SK-N-SH (cell line): ENCODE results near the gene FAM181A. TPM values are rescaled to one million over a fixed set of nuclear protein-coding genes. Genes with fewer than 3 reads are reported as not detected.

Experiments used
- CTCF ChIA-PET: fragments of 300-600, 350-600 bp; formaldehyde crosslinking; extraction: SDS; loops from one replicate; lab custom pipeline; 2021; lab: Yijun Ruan, JAX
- POLR2A ChIA-PET: fragments of 350-600 bp; sonication (Branson Sonifier 250); formaldehyde crosslinking; extraction: SDS; loops from one replicate; lab custom pipeline; 2020; ENCODE audit warnings: antibody characterized with exemption, inconsistent platforms; lab: Yijun Ruan, JAX
- DNase-seq: peaks from one replicate; pipeline ENCODE4 v3.0.0; 2012
- H2AFZ ChIP-seq: fragments of 200-600 bp; sonication (generic); 2 replicates; pipeline ENCODE4 v1.8.1; 2016; ENCODE audit warnings: antibody characterized with exemption, mild to moderate bottlenecking, low read depth
- H3F3A ChIP-seq: fragments of 200-600 bp; sonication (generic); replicated peaks from 2 replicates; pipeline ENCODE3; 2016; ENCODE audit warnings: antibody characterized with exemption, mild to moderate bottlenecking; ENCODE audit not compliant: insufficient read depth
- H3K27ac ChIP-seq, 2 experiments: fragments of 200-500 bp in 1 of 2; fragments of 200-600 bp in 1 of 2; sonication (Bioruptor generic) in 1 of 2; sonication (generic), shearing (Covaris generic) in 1 of 2; 2 replicates each; pipeline versions ENCODE4 v1.5.1 to v1.6.1; 2014 to 2016; ENCODE audit warnings: low read depth in 2 of 2, inconsistent platforms in 1 of 2, low read length in 1 of 2, mild to moderate bottlenecking in 1 of 2, mixed read lengths in 1 of 2
- H3K27me3 ChIP-seq: fragments of 200-600 bp; sonication (generic), shearing (Covaris generic); 2 replicates; pipeline ENCODE4 v1.6.1; 2016; ENCODE audit warnings: mixed run types; ENCODE audit not compliant: insufficient read depth
- H3K36me3 ChIP-seq, 2 experiments: fragments of 200-500 bp in 1 of 2; fragments of 200-600 bp in 1 of 2; sonication (Bioruptor generic) in 1 of 2; sonication (generic) in 1 of 2; replicated peaks in 1 of 2; 2 replicates each; pipeline versions ENCODE3 to v1.5.1; 2014 to 2016; ENCODE audit warnings: low read length in 1 of 2, mild to moderate bottlenecking in 1 of 2; ENCODE audit not compliant: insufficient read depth in 2 of 2, control insufficient read depth in 1 of 2
- H3K4me1 ChIP-seq, 2 experiments: fragments of 200-500 bp in 1 of 2; fragments of 200-600 bp in 1 of 2; sonication (Bioruptor generic) in 1 of 2; sonication (generic), shearing (Covaris generic) in 1 of 2; 2 replicates each; pipeline versions ENCODE4 v1.5.1 to v1.6.1; 2014 to 2016; ENCODE audit warnings: low read depth in 1 of 2, low read length in 1 of 2, mixed run types in 1 of 2; ENCODE audit not compliant: insufficient read depth in 2 of 2, control insufficient read depth in 1 of 2
- H3K4me2 ChIP-seq: fragments of 200-600 bp; sonication (generic), shearing (Covaris generic); 2 replicates; pipeline ENCODE4 v1.6.1; 2017; ENCODE audit warnings: mixed run types
- H3K4me3 ChIP-seq, 2 experiments: fragments of 200-500 bp in 1 of 2; fragments of 200-600 bp in 1 of 2; sonication (Bioruptor generic) in 1 of 2; sonication (generic), shearing (Covaris generic) in 1 of 2; 2 replicates each; pipeline versions ENCODE4 v1.5.1 to v1.8.1; 2014 to 2016; ENCODE audit warnings: low read depth in 2 of 2, inconsistent platforms in 1 of 2, low read length in 1 of 2, mild to moderate bottlenecking in 1 of 2, mixed read lengths in 1 of 2, moderate library complexity in 1 of 2
- H3K79me2 ChIP-seq: fragments of 200-600 bp; sonication (generic); 2 replicates; pipeline ENCODE4 v1.8.1; 2017; ENCODE audit warnings: mild to moderate bottlenecking; ENCODE audit not compliant: insufficient read depth
- H3K9ac ChIP-seq: fragments of 200-600 bp; sonication (generic); 2 replicates; pipeline ENCODE4 v1.6.1; 2017; ENCODE audit warnings: mixed run types
- H3K9me2 ChIP-seq: fragments of 200-600 bp; sonication (generic); 2 replicates; pipeline ENCODE4 v1.6.1; 2017; ENCODE audit warnings: mixed run types
- H3K9me3 ChIP-seq: fragments of 200-600 bp; sonication (generic); 2 replicates; pipeline ENCODE4 v1.6.1; 2017; ENCODE audit warnings: mixed run types, mild to moderate bottlenecking, moderate library complexity
- H4K20me1 ChIP-seq: fragments of 200-600 bp; sonication (generic); 2 replicates; pipeline ENCODE4 v1.6.1; 2017; ENCODE audit warnings: mild to moderate bottlenecking, mixed run types; ENCODE audit not compliant: insufficient read depth
- EZH2phosphoT487 ChIP-seq: fragments of 200-600 bp; sonication (generic); IDR thresholded peaks from 2 replicates; pipeline ENCODE4 v1.6.1; 2017; ENCODE audit warnings: low read depth, mixed run types, mild to moderate bottlenecking, antibody characterized with exemption, moderate library complexity, borderline replicate concordance
- REST ChIP-seq: IDR thresholded peaks from 2 replicates; pipeline ENCODE4 v1.6.1; 2012; ENCODE audit warnings: mild to moderate bottlenecking, low read depth, low read length, moderate library complexity
- USF2 ChIP-seq: fragments of 150-350 bp; IDR thresholded peaks from 2 replicates; pipeline ENCODE4 v1.6.1; 2017; ENCODE audit warnings: antibody characterized with exemption, low read length, low read depth, borderline replicate concordance
- ZBTB33 ChIP-seq: IDR thresholded peaks from 2 replicates; pipeline ENCODE4 v1.4.0; 2012; ENCODE audit warnings: low read depth, borderline replicate concordance
- WGBS: methylation state at CpG from one replicate; pipeline ENCODE4 v1.1.6; 2017; ENCODE audit warnings: low lambda C conversion rate; 5-methylcytosine and 5-hydroxymethylcytosine counted together
- polyA plus RNA-seq, 3 experiments: library from polyadenylated mRNA; depleted of rRNA; stranded (reverse); fragments of >200 nt; gene quantifications; 2 replicates each; pipeline ENCODE4 v1.2.3, GENCODE V29; 2012

FAM181A gene
- polyA plus RNA-seq, 1 of the 3 experiments (the other 2 are of a cell fraction) = not detected

GRCh38 chr14:93958567-93959238, 31.6 kb downstream of the FAM181A start:
- Histone ChIP-seq H3K4me1 (peaks cover 3 to 16% of the 10 kb centered on the region in 2 experiments; a peak in 2 of 4 replicates), H2AFZ (peak overlapping the region; percentile 48; the same call in 1 of the 2 replicates), H3K4me3 (no peak overlapping the region), H3K9me2 (no peaks in the 10 kb centered on the region), H3K4me2 (peak overlapping the region; percentile 58; the same call in 1 of the 2 replicates), H3K36me3 (no peaks in the 10 kb centered on the region), H3K27me3 (no peaks in the 10 kb centered on the region), H3K79me2 (no peaks in the 10 kb centered on the region), H3F3A (peaks cover 14% of the 10 kb centered on the region), H4K20me1 (no peaks in the 10 kb centered on the region), H3K9ac (peak overlapping the region; percentile 65; the same call in 1 of the 2 replicates), H3K9me3 (no peaks in the 10 kb centered on the region), H3K27ac (peak overlapping the region in 1 of 2 experiments; percentile 88; a peak in 2 of 4 replicates)
- CTCF ChIA-PET = interaction anchor here (0.5 to 5.2 kb wide), 4 partner anchors 14 to 157 kb away, joined by 3 to 28 read pairs (median 3); no protein-coding TSS in a partner anchor
- no peak for DNase-seq
- no peak for TF ChIP-seq USF2
- no peak for TF ChIP-seq EZH2phosphoT487
- TF ChIP-seq REST = no peak
- TF ChIP-seq ZBTB33 = no peak
- POLR2A ChIA-PET = no interaction called here
- WGBS = 90% methylated on average over 5 of the region's 7 CpGs
